Measurements from ENCODE around the gene ADIPOR2. TPM values are rescaled to one million over a fixed set of nuclear protein-coding genes. Genes with fewer than 3 reads are reported as not detected.
A peak's percentile ranks its signal among the peaks of the same experiment; 100 is the strongest.

Gene ADIPOR2
- total and polyA plus RNA-seq, 2 donors (not counting 1 experiment from before 2014, with no cell fraction given), result 43.1 to 46.1 TPM

DNA sequence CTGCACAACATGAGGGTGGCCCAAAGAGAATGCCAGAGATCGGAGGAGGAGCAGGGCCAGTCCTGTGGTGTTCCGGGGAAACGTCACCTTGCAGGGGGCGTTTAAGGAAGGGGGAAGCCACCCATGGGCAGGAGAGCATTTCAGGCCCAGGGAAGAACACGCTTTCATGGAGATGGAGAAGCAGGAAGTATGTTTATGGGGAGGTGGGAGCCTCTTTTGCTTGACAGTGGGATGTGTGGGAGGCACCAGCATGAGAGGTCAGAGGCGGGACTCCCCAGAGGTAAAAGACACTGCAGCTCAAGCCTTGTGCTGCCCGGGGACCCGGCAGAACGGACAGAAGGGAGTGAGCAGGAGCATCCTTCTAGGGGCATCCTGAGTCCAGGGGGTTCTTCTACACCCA, 128.2 kb downstream of the ADIPOR2 start:
- Histone ChIP-seq H3K27me3 (ENCODE audit: control insufficient read depth, insufficient read depth, low read length) (peaks cover 60% of the 10 kb centered on the region), H3K9me3 (ENCODE audit: control insufficient read depth, insufficient read depth, low read depth, low read length) (no peaks in the 10 kb centered on the region), H3K4me1 (ENCODE audit: control insufficient read depth, extremely low read depth, insufficient read depth, low read length) (no peaks in the 10 kb centered on the region), H3K9ac (ENCODE audit: insufficient read depth, low read length) (no peak overlapping the region), H3K27ac (ENCODE audit: insufficient read depth, low read length) (no peak overlapping the region), H2AFZ (ENCODE audit: low read length) (no peak overlapping the region), H4K20me1 (ENCODE audit: control insufficient read depth, extremely low read depth, insufficient read depth, low read length) (no peaks in the 10 kb centered on the region), H3K4me2 (ENCODE audit: extremely low read depth, insufficient read depth, low read length) (no peak overlapping the region), H3K36me3 (ENCODE audit: control insufficient read depth, insufficient read depth, low read length) (no peaks in the 10 kb centered on the region), H3K4me3 (replicated peaks in 1 of 4; ENCODE audit: control extremely low read depth in 1 of 4, insufficient read depth in 1 of 4, low read depth in 3 of 4, low read length in 4 of 4) (no peak overlapping the region), H3K79me2 (ENCODE audit: control insufficient read depth, insufficient read depth, low read length) (no peaks in the 10 kb centered on the region)
- DNase-seq (ENCODE audit: low read depth in 2 of 2), result no peak
- TF ChIP-seq EZH2 (IDR thresholded peaks at IDR 0.05; ENCODE audit: low read length, missing control alignments), result no peak
- TF ChIP-seq, protein P1, sequence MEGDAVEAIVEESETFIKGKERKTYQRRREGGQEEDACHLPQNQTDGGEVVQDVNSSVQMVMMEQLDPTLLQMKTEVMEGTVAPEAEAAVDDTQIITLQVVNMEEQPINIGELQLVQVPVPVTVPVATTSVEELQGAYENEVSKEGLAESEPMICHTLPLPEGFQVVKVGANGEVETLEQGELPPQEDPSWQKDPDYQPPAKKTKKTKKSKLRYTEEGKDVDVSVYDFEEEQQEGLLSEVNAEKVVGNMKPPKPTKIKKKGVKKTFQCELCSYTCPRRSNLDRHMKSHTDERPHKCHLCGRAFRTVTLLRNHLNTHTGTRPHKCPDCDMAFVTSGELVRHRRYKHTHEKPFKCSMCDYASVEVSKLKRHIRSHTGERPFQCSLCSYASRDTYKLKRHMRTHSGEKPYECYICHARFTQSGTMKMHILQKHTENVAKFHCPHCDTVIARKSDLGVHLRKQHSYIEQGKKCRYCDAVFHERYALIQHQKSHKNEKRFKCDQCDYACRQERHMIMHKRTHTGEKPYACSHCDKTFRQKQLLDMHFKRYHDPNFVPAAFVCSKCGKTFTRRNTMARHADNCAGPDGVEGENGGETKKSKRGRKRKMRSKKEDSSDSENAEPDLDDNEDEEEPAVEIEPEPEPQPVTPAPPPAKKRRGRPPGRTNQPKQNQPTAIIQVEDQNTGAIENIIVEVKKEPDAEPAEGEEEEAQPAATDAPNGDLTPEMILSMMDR (conservative IDR thresholded peaks at IDR 0.05 in 1 of 2, IDR thresholded peaks at IDR 0.05 in 1 of 2; ENCODE audit: low read depth in 1 of 2, low read length in 2 of 2), result no peak

DNA sequence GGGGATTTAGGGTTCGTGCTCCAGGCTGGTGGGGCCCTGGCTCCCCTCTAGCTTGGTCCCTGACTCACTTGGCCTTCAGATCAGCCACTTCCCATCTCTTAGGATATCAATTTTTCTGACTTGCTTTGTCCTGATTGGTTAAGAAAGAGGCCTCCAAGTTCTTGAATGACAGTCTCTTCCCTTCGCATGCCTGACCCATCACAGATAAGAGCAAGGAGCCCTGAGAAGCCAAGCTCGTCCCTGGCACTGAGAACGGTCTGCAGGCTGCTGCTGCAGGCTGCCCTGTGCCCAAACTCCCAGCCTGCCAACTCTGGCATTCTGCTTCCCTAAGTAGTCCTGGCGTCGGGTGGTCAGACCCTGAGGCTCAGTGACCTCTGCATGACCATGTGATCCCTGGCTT, 128.7 kb downstream of the ADIPOR2 start:
- H3K9me3 ChIP-seq (ENCODE audit: control insufficient read depth, insufficient read depth, low read depth, low read length), result no peaks in the 10 kb centered on the region
- no peak overlapping the region for H3K4me2 ChIP-seq (ENCODE audit: extremely low read depth, insufficient read depth, low read length)
- DNase-seq (ENCODE audit: low read depth in 2 of 2), result no peak
- H4K20me1 ChIP-seq (ENCODE audit: control insufficient read depth, extremely low read depth, insufficient read depth, low read length), result no peaks in the 10 kb centered on the region
- H3K4me3 ChIP-seq (replicated peaks in 1 of 4; ENCODE audit: control extremely low read depth in 1 of 4, insufficient read depth in 1 of 4, low read depth in 3 of 4, low read length in 4 of 4), result no peak overlapping the region
- no peaks in the 10 kb centered on the region for H3K36me3 ChIP-seq (ENCODE audit: control insufficient read depth, insufficient read depth, low read length)
- H3K27ac ChIP-seq (ENCODE audit: insufficient read depth, low read length), result no peak overlapping the region
- H3K27me3 ChIP-seq (ENCODE audit: control insufficient read depth, insufficient read depth, low read length), result peaks cover 61% of the 10 kb centered on the region
- no peak for TF ChIP-seq EZH2 (IDR thresholded peaks at IDR 0.05; ENCODE audit: low read length, missing control alignments)
- TF ChIP-seq, protein P1 (conservative IDR thresholded peaks at IDR 0.05 in 1 of 2, IDR thresholded peaks at IDR 0.05 in 1 of 2; ENCODE audit: low read depth in 1 of 2, low read length in 2 of 2), result no peak
- no peaks in the 10 kb centered on the region for H3K79me2 ChIP-seq (ENCODE audit: control insufficient read depth, insufficient read depth, low read length)
- no peaks in the 10 kb centered on the region for H3K4me1 ChIP-seq (ENCODE audit: control insufficient read depth, extremely low read depth, insufficient read depth, low read length)
- H3K9ac ChIP-seq (ENCODE audit: insufficient read depth, low read length), result no peak overlapping the region
- H2AFZ ChIP-seq (ENCODE audit: low read length), result no peak overlapping the region

DNA sequence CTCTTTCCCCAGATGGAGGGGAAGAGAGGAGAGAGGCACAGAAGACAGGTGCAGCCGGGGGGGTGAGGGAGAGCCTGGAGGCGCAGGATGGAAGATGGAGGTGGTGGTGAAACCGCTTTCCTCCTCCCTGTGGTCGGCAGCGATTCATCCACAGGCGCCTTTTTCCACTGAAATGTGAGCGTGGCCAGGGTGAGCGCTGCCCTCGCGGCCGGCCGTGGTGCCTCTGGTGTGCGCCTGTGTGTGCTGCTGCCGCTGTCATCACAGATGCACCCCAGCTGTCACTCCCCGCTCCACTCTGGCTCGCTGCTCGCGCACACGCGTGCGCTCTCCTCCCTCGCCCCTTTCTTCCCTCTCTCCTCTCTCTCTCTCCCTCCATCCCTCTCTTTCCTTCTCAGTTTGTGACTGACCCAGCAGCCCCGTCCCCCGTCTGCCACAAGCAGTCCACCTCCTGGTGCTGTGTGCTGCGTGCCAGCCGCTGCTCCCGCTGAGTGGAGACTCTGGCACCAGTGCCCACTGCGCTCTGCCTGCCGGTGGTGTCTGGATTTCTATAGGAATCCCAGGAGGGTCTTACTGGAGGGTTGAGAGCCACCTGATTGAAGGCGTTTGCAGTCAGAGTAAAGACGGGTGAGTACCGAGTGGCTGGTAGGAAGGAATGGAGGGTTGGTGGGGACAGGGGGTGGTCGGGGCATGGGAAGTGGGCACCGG, 129.5 kb downstream of the ADIPOR2 start, which contains the start of gene LRTM2:
Gene LRTM2, plus strand, starts transcription at position 375 of the 705 bp plus-strand sequence. CDS start 7,584 bp downstream, outside the sequence.
- no peaks in the 10 kb centered on the region for H3K4me1 ChIP-seq (ENCODE audit: control insufficient read depth, extremely low read depth, insufficient read depth, low read length)
- no peak within 1 kb of the TSS for H3K9ac ChIP-seq (ENCODE audit: insufficient read depth, low read length)
- no peaks in the 10 kb centered on the region for H3K9me3 ChIP-seq (ENCODE audit: control insufficient read depth, insufficient read depth, low read depth, low read length)
- no peak within 1 kb of the TSS for H3K27ac ChIP-seq (ENCODE audit: insufficient read depth, low read length)
- H2AFZ ChIP-seq (ENCODE audit: low read length), result no peak within 1 kb of the TSS
- peaks cover 63% of the 10 kb centered on the region for H3K27me3 ChIP-seq (ENCODE audit: control insufficient read depth, insufficient read depth, low read length)
- H3K4me3 ChIP-seq (replicated peaks in 1 of 4; ENCODE audit: control extremely low read depth in 1 of 4, insufficient read depth in 1 of 4, low read depth in 3 of 4, low read length in 4 of 4), result no peak within 1 kb of the TSS
- TF ChIP-seq, protein P1 (conservative IDR thresholded peaks at IDR 0.05 in 1 of 2, IDR thresholded peaks at IDR 0.05 in 1 of 2; ENCODE audit: low read depth in 1 of 2, low read length in 2 of 2), result no peak
- TF ChIP-seq EZH2 (IDR thresholded peaks at IDR 0.05; ENCODE audit: low read length, missing control alignments), result peak; percentile 24
- H3K79me2 ChIP-seq (ENCODE audit: control insufficient read depth, insufficient read depth, low read length), result no peaks in the 10 kb centered on the region
- no peaks in the 10 kb centered on the region for H3K36me3 ChIP-seq (ENCODE audit: control insufficient read depth, insufficient read depth, low read length)
- no peak for DNase-seq (ENCODE audit: low read depth in 2 of 2)
- H3K4me2 ChIP-seq (ENCODE audit: extremely low read depth, insufficient read depth, low read length), result no peak within 1 kb of the TSS
- H4K20me1 ChIP-seq (ENCODE audit: control insufficient read depth, extremely low read depth, insufficient read depth, low read length), result no peaks in the 10 kb centered on the region

Data from fibroblast of lung (primary cell).